HAP-1 (cell line): ENCODE measurements around the gene GSTT2B.
"Not testable (repeated sequence)": the region's sequence is repeated elsewhere in the genome, so short reads cannot be mapped to it uniquely, and the experiment has no call there.

Source experiments
- DNase-seq, 2 experiments: peaks; one replicate each; pipeline ENCODE4 v3.0.0-alpha.2; 2016 to 2020; ENCODE audit warnings: low spot score in 2 of 2
- H3K27me3 ChIP-seq: fragments of 250-450 bp; sonication (Bioruptor Pico); 2 replicates; pipeline ENCODE4 v1.5.1; 2020; ENCODE audit warnings: low read depth, mild to moderate bottlenecking, moderate library complexity
- H3K36me3 ChIP-seq: fragments of 250-450 bp; sonication (Bioruptor Pico); replicated peaks from 2 replicates; pipeline ENCODE4 v1.5.1; 2020; ENCODE audit warnings: mild to moderate bottlenecking
- H3K4me1 ChIP-seq: fragments of 250-450 bp; sonication (Bioruptor Pico); 2 replicates; pipeline ENCODE4 v1.5.1; 2020; ENCODE audit warnings: mild to moderate bottlenecking
- H3K4me3 ChIP-seq: fragments of 250-450 bp; sonication (Bioruptor Pico); 2 replicates; pipeline ENCODE4 v1.5.1; 2020; ENCODE audit warnings: mild to moderate bottlenecking, moderate library complexity
- H3K9me3 ChIP-seq: fragments of 250-450 bp; sonication (Bioruptor Pico); 2 replicates; pipeline ENCODE4 v1.5.1; 2020; ENCODE audit warnings: mild to moderate bottlenecking, moderate library complexity
- in situ Hi-C: fragments of 300-500 bp; cut with MboI; formaldehyde crosslinking; loops from 3 replicates; pipeline ENCODE4 v1.14.3; 2020; ENCODE audit warnings: low sequenced_read_pairs, inconsistent platforms, mixed read lengths

Gene GSTT2B

GRCh38 chr22:23949764-23950163 lies 11.2 kb downstream of the GSTT2B start:
- H3K36me3 ChIP-seq, H3K4me3 ChIP-seq, H3K4me1 ChIP-seq, H3K27me3 ChIP-seq, H3K9me3 ChIP-seq, DNase-seq: not testable (repeated sequence)
- in situ Hi-C loops = loop anchor here (5.0 to 10.0 kb wide), 3 partner anchors 38 to 405 kb away; no protein-coding TSS in a partner anchor

DNA sequence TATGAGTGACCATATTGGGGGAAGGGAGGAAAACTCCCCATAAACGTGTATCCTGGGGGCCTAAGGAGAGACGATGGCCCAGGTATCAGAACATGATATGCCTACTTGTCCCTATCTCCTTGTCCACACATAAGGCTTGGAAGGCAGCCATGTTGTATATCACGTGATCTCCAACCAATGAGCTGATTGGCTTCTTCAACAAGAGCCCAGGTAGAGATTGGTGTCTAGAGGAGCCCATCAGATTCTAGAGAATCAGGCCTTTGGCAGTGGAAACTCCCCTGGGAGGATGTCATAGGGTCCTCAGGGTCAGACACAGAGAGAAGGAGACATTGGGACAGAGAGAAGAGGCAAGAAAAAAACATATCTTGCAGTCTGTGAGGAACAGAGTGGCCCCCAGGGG lies 13.6 kb downstream of the GSTT2B start:
- H3K4me3 ChIP-seq, in situ Hi-C loops, H3K36me3 ChIP-seq, H3K9me3 ChIP-seq, H3K4me1 ChIP-seq, DNase-seq, H3K27me3 ChIP-seq: not testable (repeated sequence)

- H3K36me3 ChIP-seq, DNase-seq, in situ Hi-C loops, H3K4me1 ChIP-seq, H3K27me3 ChIP-seq, H3K4me3 ChIP-seq, H3K9me3 ChIP-seq: not testable (repeated sequence)
Measured at GRCh38 chr22:23940166-23940565, 20.8 kb downstream of the GSTT2B start.

GRCh38 chr22:23939017-23939357 lies 22.0 kb downstream of the GSTT2B start:
- in situ Hi-C loops = no loop called here
- Histone ChIP-seq H3K27me3 (no peaks in the 10 kb centered on the region), H3K4me3 (no peak overlapping the region), H3K4me1 (no peaks in the 10 kb centered on the region), H3K9me3 (no peaks in the 10 kb centered on the region), H3K36me3 (no peaks in the 10 kb centered on the region)
- DNase-seq = no peak

- DNase-seq = no peak
- Histone ChIP-seq H3K9me3 (no peaks in the 10 kb centered on the region), H3K4me3 (no peak overlapping the region), H3K4me1 (no peaks in the 10 kb centered on the region), H3K36me3 (no peaks in the 10 kb centered on the region), H3K27me3 (no peaks in the 10 kb centered on the region)
- in situ Hi-C loops = no loop called here
Measured at GRCh38 chr22:23938328-23939016, 22.5 kb downstream of the GSTT2B start.

DNA sequence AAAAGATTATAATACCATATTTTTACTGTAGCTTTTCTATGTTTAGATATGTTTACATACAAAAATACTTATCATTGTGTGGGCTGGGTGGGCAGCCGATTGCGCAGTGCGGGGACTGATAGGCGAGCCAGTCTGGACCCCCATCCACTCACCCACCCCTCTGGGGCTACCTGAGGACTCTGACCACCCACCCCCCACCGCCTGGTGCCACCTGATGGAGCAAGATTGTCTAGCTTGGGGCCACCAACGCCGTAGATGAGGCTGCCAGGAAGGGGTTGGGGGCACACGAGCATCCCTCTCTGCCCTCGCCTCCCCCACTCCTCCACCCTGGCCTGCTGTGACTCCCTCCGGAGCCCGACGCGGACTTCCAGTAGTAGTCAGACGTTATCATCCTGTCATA lies 34.4 kb downstream of the GSTT2B start:
- no peak overlapping the region for H3K4me3 ChIP-seq
- peaks cover 19% of the 10 kb centered on the region for H3K9me3 ChIP-seq
- in situ Hi-C loops = no loop called here
- no peaks in the 10 kb centered on the region for H3K4me1 ChIP-seq
- DNase-seq = no peak
- H3K27me3 ChIP-seq = no peaks in the 10 kb centered on the region
- no peaks in the 10 kb centered on the region for H3K36me3 ChIP-seq

DNA sequence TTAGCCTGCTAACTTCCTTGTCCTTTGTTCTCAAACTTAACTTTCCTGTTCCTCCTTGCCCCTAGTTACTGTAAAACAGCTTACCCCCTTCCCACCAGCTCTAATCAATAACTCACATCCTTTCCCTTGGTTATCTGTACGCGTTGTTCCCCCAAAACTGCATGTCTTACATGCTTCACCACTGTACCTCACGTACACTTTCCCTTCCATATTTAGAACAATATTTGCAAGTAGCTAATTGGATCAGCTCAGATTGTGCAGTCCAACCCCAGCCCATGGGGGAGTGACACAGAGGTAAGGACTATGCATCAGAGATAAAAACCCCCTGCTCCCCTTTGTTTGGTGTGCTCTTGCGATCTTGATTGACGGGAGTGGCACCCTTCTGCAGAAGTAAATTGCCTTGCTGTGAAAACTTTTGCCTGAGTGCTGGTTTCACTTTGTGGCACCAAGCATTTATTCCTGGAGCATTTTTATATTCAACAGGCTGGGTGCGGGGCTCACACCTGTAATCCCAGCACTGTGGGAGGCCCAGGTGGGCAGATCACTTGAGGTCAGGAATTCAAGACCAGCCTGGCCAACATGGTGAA lies 35.9 kb downstream of the GSTT2B start:
- H3K36me3 ChIP-seq = no peaks in the 10 kb centered on the region
- no peak for DNase-seq

GRCh38 chr22:23922921-23923320 lies 38.1 kb downstream of the GSTT2B start:
- no peak for DNase-seq
- in situ Hi-C loops = no loop called here
- no peak overlapping the region for H3K4me3 ChIP-seq
- no peaks in the 10 kb centered on the region for H3K4me1 ChIP-seq
- peaks cover 11% of the 10 kb centered on the region for H3K9me3 ChIP-seq
- no peaks in the 10 kb centered on the region for H3K36me3 ChIP-seq
- no peaks in the 10 kb centered on the region for H3K27me3 ChIP-seq

More for the DNA sequence above, 35.9 kb downstream of the GSTT2B start:
- peaks cover 11% of the 10 kb centered on the region for H3K9me3 ChIP-seq
- no peaks in the 10 kb centered on the region for H3K27me3 ChIP-seq
- no peak overlapping the region for H3K4me3 ChIP-seq
- in situ Hi-C loops = no loop called here
- H3K4me1 ChIP-seq = no peaks in the 10 kb centered on the region

DNA sequence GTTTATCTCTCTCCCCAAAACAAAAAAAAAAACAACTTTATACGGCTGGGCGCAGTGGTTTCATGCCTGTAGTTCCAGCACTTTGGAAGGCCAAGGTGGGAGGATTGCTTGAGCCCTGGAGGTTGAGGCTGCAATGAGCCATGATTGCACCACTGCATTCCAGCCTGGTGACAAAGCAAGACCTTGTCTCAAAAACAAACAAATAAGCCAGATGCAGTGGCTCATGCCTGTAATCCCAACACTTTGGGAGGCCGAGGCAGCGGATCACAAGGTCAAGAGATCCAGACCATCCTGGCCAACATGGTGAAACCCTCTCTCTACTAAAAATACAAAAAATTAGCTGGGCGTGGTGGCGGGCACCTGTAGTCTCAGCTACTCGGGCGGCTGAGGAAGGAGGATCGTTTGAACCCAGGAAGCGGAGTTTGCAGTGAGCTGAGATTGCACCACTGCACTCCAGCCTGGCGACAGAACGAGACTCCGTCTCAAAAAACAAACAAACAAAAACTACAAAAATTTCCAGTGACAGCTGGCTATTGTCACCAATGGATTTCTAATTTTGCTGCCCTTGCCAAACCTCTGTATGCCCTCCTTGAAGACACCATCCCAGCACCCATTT lies 39.3 kb downstream of the GSTT2B start:
- DNase-seq, H3K4me1 ChIP-seq, H3K36me3 ChIP-seq, H3K27me3 ChIP-seq, in situ Hi-C loops, H3K4me3 ChIP-seq: not testable (repeated sequence)
- H3K9me3 ChIP-seq = peaks cover 11% of the 10 kb centered on the region

- H3K36me3 ChIP-seq, H3K27me3 ChIP-seq, DNase-seq, H3K4me3 ChIP-seq, H3K4me1 ChIP-seq, H3K9me3 ChIP-seq, in situ Hi-C loops: not testable (repeated sequence)
Measured at GRCh38 chr22:23920267-23920611, 40.8 kb downstream of the GSTT2B start.

GRCh38 chr22:23915290-23915689 lies 45.7 kb downstream of the GSTT2B start:
- H3K4me3 ChIP-seq = no peak overlapping the region
- H3K9me3 ChIP-seq = no peaks in the 10 kb centered on the region
- peaks cover 9% of the 10 kb centered on the region for H3K4me1 ChIP-seq
- no peaks in the 10 kb centered on the region for H3K27me3 ChIP-seq
- in situ Hi-C loops = no loop called here
- no peak for DNase-seq
- H3K36me3 ChIP-seq = no peaks in the 10 kb centered on the region

- Histone ChIP-seq H3K36me3 (no peaks in the 10 kb centered on the region), H3K4me3 (peak overlapping the region; percentile 35), H3K27me3 (no peaks in the 10 kb centered on the region), H3K9me3 (no peaks in the 10 kb centered on the region), H3K4me1 (peaks cover 21% of the 10 kb centered on the region)
- in situ Hi-C loops = no loop called here
- peak; percentile 99 to 100 for DNase-seq
Measured at GRCh38 chr22:23913661-23914353, 47.2 kb downstream of the GSTT2B start.

DNA sequence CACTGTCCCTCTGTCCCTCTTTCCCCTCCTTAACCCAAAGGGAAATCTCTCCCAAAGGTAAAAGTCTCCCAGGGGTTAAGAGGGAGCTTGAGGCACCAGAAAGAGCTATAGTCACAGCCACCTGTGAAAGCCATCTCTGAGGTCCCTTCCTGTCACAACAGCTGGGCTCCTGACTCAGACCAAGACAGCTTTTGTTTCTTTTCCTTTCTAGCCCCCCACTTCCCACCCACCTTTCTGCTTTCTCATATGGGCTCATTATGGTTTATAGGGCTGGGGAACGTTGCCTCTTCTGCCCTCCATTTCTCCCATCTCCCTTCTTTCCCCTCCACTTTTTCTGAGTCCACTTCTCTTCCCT lies 47.7 kb downstream of the GSTT2B start:
- H3K36me3 ChIP-seq = no peaks in the 10 kb centered on the region
- no peak for DNase-seq
- in situ Hi-C loops = no loop called here

DNA sequence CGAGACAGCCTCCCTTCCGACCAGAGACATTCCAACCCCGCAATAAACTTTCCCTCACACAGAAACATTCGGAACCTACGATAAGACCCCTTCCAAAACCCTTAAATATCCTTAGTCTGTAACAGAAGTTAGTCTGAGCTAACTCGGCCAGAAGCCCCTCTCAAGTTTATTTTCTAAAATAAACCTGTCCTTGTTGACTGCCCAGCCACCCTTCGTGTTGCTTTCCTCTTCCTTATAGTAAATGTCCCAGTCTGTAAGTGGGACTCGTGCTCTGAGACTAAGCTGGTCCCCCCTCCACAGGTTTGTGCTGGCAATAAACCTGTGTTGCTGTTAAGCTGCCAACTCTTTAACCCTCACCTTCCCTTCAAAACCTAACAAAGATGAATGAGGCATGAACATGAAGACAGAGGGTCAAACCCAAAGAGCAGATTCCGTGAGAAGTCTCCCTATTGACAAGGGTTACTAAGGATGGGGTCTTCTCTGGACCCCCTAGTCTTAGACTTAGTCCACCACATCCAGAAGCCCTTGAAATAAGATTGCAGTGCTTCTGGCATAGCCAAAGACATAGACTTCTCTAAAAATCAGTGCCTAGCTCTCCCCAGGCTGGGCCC lies 48.6 kb downstream of the GSTT2B start:
- no peaks in the 10 kb centered on the region for H3K9me3 ChIP-seq
- no peak for DNase-seq
- in situ Hi-C loops = no loop called here

More for the DNA sequence above, 47.7 kb downstream of the GSTT2B start:
- H3K4me3 ChIP-seq = peak overlapping the region; percentile 35
- peaks cover 26% of the 10 kb centered on the region for H3K4me1 ChIP-seq
- no peaks in the 10 kb centered on the region for H3K9me3 ChIP-seq
- H3K27me3 ChIP-seq = no peaks in the 10 kb centered on the region

More for the DNA sequence above, 48.6 kb downstream of the GSTT2B start:
- Histone ChIP-seq H3K4me3 (no peak overlapping the region), H3K27me3 (no peaks in the 10 kb centered on the region), H3K36me3 (no peaks in the 10 kb centered on the region), H3K4me1 (peaks cover 35% of the 10 kb centered on the region)
